OCI-LY7 (cell line): ENCODE results near the gene TEX44.

ENCODE experiments used
- EZH2phosphoT487 ChIP-seq: fragments of 200-600 bp; sonication (generic); IDR thresholded peaks from 2 replicates; pipeline ENCODE4 v1.6.1; 2018; ENCODE audit warnings: low read depth, borderline replicate concordance, mild to moderate bottlenecking, mixed run types, antibody characterized with exemption, low read length, moderate library complexity, mixed read lengths
- TF ChIP-seq, protein P1 (sequence below): fragments of 200-600 bp; sonication (generic); conservative IDR thresholded peaks from 2 replicates; pipeline ENCODE4 v1.5.1; 2014; ENCODE audit warnings: mild to moderate bottlenecking, antibody characterized with exemption, low read length, moderate library complexity, mixed read lengths

DNA sequence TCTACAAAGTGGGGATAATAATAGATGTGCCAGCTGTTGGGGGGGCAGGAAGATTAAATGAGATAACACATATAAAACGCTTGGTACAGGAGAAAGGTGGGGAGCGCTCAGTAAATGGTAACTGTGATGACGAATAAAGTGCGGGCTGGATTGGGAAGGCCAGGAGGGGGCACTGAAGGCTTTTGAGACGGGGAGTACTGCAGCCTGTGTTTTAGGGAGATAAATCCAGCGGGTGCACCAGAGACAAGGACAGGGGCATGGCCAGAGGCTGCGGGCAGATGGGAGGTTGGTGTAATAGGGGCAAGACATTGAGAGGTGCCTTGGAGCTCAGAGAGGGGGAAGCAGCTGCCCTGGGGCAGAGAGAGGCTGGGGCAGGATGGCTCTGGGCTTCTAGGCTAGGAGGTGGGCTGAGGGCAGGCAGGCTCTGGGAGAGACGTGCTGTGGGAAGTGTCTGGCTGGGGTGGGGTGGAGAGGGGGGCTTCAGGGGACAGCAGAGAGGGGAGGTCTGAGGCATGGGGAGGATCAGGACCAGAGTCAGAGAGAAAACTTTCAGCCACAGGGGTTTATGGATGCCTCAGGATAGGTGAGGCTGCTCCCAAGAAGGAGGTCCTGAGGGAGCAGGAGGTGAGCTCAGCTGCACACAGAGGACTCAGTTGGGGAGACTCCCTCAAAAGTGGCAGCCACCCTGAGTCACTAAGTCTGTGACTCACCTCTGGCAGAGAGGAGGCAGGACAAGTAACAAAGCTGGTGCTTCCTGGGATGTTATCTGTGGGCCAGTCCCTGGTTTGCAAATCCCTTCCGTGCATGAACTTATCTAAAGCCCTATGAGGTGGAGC is 18.8 kb downstream of the TEX44 start:
- TF ChIP-seq, protein P1, sequence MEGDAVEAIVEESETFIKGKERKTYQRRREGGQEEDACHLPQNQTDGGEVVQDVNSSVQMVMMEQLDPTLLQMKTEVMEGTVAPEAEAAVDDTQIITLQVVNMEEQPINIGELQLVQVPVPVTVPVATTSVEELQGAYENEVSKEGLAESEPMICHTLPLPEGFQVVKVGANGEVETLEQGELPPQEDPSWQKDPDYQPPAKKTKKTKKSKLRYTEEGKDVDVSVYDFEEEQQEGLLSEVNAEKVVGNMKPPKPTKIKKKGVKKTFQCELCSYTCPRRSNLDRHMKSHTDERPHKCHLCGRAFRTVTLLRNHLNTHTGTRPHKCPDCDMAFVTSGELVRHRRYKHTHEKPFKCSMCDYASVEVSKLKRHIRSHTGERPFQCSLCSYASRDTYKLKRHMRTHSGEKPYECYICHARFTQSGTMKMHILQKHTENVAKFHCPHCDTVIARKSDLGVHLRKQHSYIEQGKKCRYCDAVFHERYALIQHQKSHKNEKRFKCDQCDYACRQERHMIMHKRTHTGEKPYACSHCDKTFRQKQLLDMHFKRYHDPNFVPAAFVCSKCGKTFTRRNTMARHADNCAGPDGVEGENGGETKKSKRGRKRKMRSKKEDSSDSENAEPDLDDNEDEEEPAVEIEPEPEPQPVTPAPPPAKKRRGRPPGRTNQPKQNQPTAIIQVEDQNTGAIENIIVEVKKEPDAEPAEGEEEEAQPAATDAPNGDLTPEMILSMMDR, result peak; percentile 77
- TF ChIP-seq EZH2phosphoT487, result no peak
